Activated CD4-positive, alpha-beta T cell treated with anti-CD3 and anti-CD28 coated beads for 1 hour (primary cell): ENCODE data around the gene ERMARD.
"Not testable (repeated sequence)": the region's sequence is repeated elsewhere in the genome, so short reads cannot be mapped to it uniquely, and the experiment has no call there.

Source experiments
- DNase-seq: peaks from one replicate; pipeline ENCODE4 v3.0.0-alpha.2; 2020

ERMARD gene

GRCh38 chr6:169738976-169739529 is 12.4 kb upstream of the ERMARD start:
- DNase-seq = no peak

- DNase-seq = no peak
Measured at GRCh38 chr6:169741344-169741743, 10.1 kb upstream of the ERMARD start.

- DNase-seq = no peak
Measured at GRCh38 chr6:169745405-169745804, 6.0 kb upstream of the ERMARD start.

- no peak for DNase-seq
Measured at GRCh38 chr6:169746556-169746955, 4.9 kb upstream of the ERMARD start.

- DNase-seq = no peak
Measured at GRCh38 chr6:169752074-169752623, 727 bp downstream of the ERMARD start.

- no peak for DNase-seq
Measured at GRCh38 chr6:169755162-169755561, 3.7 kb downstream of the ERMARD start.

GRCh38 chr6:169763308-169763707 is 11.9 kb downstream of the ERMARD start:
- no peak for DNase-seq

- no peak for DNase-seq
Measured at GRCh38 chr6:169763881-169764280, 12.5 kb downstream of the ERMARD start.

GRCh38 chr6:169765789-169766188 is 14.4 kb downstream of the ERMARD start:
- not testable (repeated sequence) for DNase-seq

- no peak for DNase-seq
Measured at GRCh38 chr6:169766232-169766631, 14.8 kb downstream of the ERMARD start.

GRCh38 chr6:169766921-169767736 is 15.7 kb downstream of the ERMARD start:
- no peak for DNase-seq

- no peak for DNase-seq
Measured at GRCh38 chr6:169774347-169774746, 22.9 kb downstream of the ERMARD start.

GRCh38 chr6:169775321-169775720 is 23.9 kb downstream of the ERMARD start:
- DNase-seq = no peak

GRCh38 chr6:169776379-169776778 is 25.0 kb downstream of the ERMARD start:
- no peak for DNase-seq

GRCh38 chr6:169777896-169778295 is 26.5 kb downstream of the ERMARD start:
- no peak for DNase-seq

- no peak for DNase-seq
Measured at GRCh38 chr6:169778646-169779045, 27.2 kb downstream of the ERMARD start.

GRCh38 chr6:169779092-169779815 is 27.8 kb downstream of the ERMARD start:
- DNase-seq = no peak

- no peak for DNase-seq
Measured at GRCh38 chr6:169779896-169780295, 28.5 kb downstream of the ERMARD start.

- DNase-seq = no peak
Measured at GRCh38 chr6:169780571-169781091, 29.2 kb downstream of the ERMARD start.

- no peak for DNase-seq
Measured at GRCh38 chr6:169782966-169783365, 31.5 kb downstream of the ERMARD start.

GRCh38 chr6:169783401-169783800 is 32.0 kb downstream of the ERMARD start:
- no peak for DNase-seq

GRCh38 chr6:169783971-169784820 is 32.8 kb downstream of the ERMARD start:
- no peak for DNase-seq
